HepG2 (cell line): Measurements from ENCODE around the gene DNAJB6. TPM values are rescaled to one million over a fixed set of nuclear protein-coding genes. Genes with fewer than 3 reads are reported as not detected.

ENCODE experiments used
- ATAC-seq: fragments of 200-7000 bp; cut with Tn5 transposase; 3 replicates; pipeline ENCODE4 v1.9.1; 2020; ENCODE audit warnings: mild to moderate bottlenecking, moderate library complexity
- BruUV-seq: library from RNA; stranded (reverse); fragments of 400-500 nt; replicated peaks from 2 replicates; lab custom pipeline; 2021; lab: Mats Ljungman, UMichigan
- CTCF ChIA-PET: fragments of 300-600 bp; formaldehyde crosslinking; extraction: SDS; loops from one replicate; lab custom pipeline; 2021; ENCODE audit warnings: low total read pairs, inconsistent platforms, low intra/inter-chr PET ratio; lab: Yijun Ruan, JAX
- POLR2A ChIA-PET: fragments of 350-600 bp; sonication (Branson Sonifier 250); formaldehyde crosslinking; loops from one replicate; lab custom pipeline; 2020; ENCODE audit warnings: antibody characterized with exemption, inconsistent platforms; lab: Yijun Ruan, JAX
- DNase-seq: peaks from one replicate; pipeline ENCODE4 v3.0.0-alpha.2; 2015; ENCODE audit warnings: low spot score
- FAIRE-seq: peaks from 3 replicates; lab custom pipeline; 2011; peaks lifted over from hg19 to GRCh38; lab: Jason Lieb, UNC
- H2AFZ ChIP-seq: one replicate; pipeline ENCODE4 v1.6.1; 2011; ENCODE audit warnings: low read length, inconsistent platforms
- H3K27ac ChIP-seq: fragments of 300-600 bp; 3 replicates; pipeline ENCODE4 v1.8.0; 2011; ENCODE audit warnings: mixed run types, mild to moderate bottlenecking, mixed read lengths, low read length, inconsistent platforms; ENCODE audit not compliant: insufficient read depth; ENCODE audit errors: extremely low read length
- H3K27me3 ChIP-seq, 2 experiments: fragments of 200-600 bp in 1 of 2; 2 replicates in 1 of 2; 3 replicates in 1 of 2; pipeline versions ENCODE4 v1.6.0 to v1.8.0; 2011; ENCODE audit warnings: low read length in 2 of 2, mild to moderate bottlenecking in 2 of 2, moderate library complexity in 2 of 2, inconsistent platforms in 1 of 2; ENCODE audit not compliant: insufficient read depth in 2 of 2, control insufficient read depth in 1 of 2
- H3K36me3 ChIP-seq, 2 experiments: fragments of 200-600 bp in 1 of 2; replicated peaks in 1 of 2; 2 replicates in 1 of 2; 3 replicates in 1 of 2; pipeline versions ENCODE4 v1.5.1 to v1.8.0; 2011; ENCODE audit warnings: low read length in 2 of 2, inconsistent platforms in 1 of 2; ENCODE audit not compliant: insufficient read depth in 2 of 2, control insufficient read depth in 1 of 2
- H3K4me1 ChIP-seq: 2 replicates; pipeline ENCODE4 v1.5.1; 2012; ENCODE audit warnings: low read length, inconsistent platforms; ENCODE audit not compliant: insufficient read depth
- H3K4me2 ChIP-seq: 2 replicates; pipeline ENCODE4 v1.6.0; 2011; ENCODE audit warnings: low read depth, low read length, inconsistent platforms
- H3K4me3 ChIP-seq, 3 experiments: fragments of 200-600 bp in 1 of 3; sonication (generic), shearing (Covaris generic) in 1 of 3; replicated peaks in 1 of 3; 2 replicates each; pipeline ENCODE4 v1.5.1; 2011 to 2016; ENCODE audit warnings: low read length in 3 of 3, inconsistent platforms in 2 of 3, low read depth in 2 of 3, mild to moderate bottlenecking in 2 of 3, control low read depth in 1 of 3, mixed read lengths in 1 of 3; ENCODE audit not compliant: insufficient read depth in 1 of 3
- H3K79me2 ChIP-seq: one replicate; pipeline ENCODE4 v1.6.1; 2011; ENCODE audit warnings: low read length, inconsistent platforms; ENCODE audit not compliant: insufficient read depth
- H3K9ac ChIP-seq: 2 replicates; pipeline ENCODE4 v1.6.0; 2011; ENCODE audit warnings: mild to moderate bottlenecking, low read depth, low read length, inconsistent platforms; ENCODE audit not compliant: insufficient read depth
- H3K9me3 ChIP-seq: 2 replicates; pipeline ENCODE4 v1.5.1; 2012; ENCODE audit warnings: mild to moderate bottlenecking, low read length
- H4K20me1 ChIP-seq: 2 replicates; pipeline ENCODE4 v1.6.0; 2011; ENCODE audit warnings: inconsistent platforms, mild to moderate bottlenecking, low read length, moderate library complexity; ENCODE audit not compliant: insufficient read depth
- CCDC6 ChIP-seq: sonication (generic); formaldehyde crosslinking; IDR thresholded peaks from 2 replicates; pipeline ENCODE4 v1.8.1; 2022; ENCODE audit warnings: mild to moderate bottlenecking, missing genetic modification reagents, moderate library complexity
- HNF4A ChIP-seq: sonication (generic); formaldehyde crosslinking; IDR thresholded peaks from 2 replicates; pipeline ENCODE4 v1.4.0; 2020; ENCODE audit warnings: missing genetic modification reagents
- ZNF143 ChIP-seq: sonication (generic); formaldehyde crosslinking; IDR thresholded peaks from 2 replicates; pipeline ENCODE4 v1.4.0; 2020; ENCODE audit warnings: missing genetic modification reagents
- ZNF251 ChIP-seq: sonication (generic); formaldehyde crosslinking; IDR thresholded peaks from 2 replicates; pipeline ENCODE4 v1.9.0; 2021; ENCODE audit warnings: mild to moderate bottlenecking, missing genetic modification reagents
- ZNF7 ChIP-seq: IDR thresholded peaks from 2 replicates; pipeline ENCODE4 v1.6.1; 2016; ENCODE audit warnings: missing biosample characterization, missing genetic modification reagents
- WGBS: methylation state at CpG from one replicate; pipeline ENCODE4 v1.1.6; 2017; ENCODE audit warnings: low lambda C conversion rate; 5-methylcytosine and 5-hydroxymethylcytosine counted together
- in situ Hi-C: cut with HindIII; loops from 2 replicates; pipeline ENCODE4 v1.10.0; 2017; ENCODE audit warnings: low pct_unique_long_range_greater_than_20kb; ENCODE audit not compliant: extremely low pct_ligation_motif_present
- intact Hi-C: fragments of 100-400 bp; cut with micrococcal nuclease; formaldehyde crosslinking; loops from one replicate; pipeline ENCODE4 v1.10.0; 2022; ENCODE audit not compliant: unreplicated experiment
- polyA plus RNA-seq, 8 experiments: library from polyadenylated mRNA; depleted of rRNA in 3 of 8; stranded (reverse) in 7 of 8; unstranded in 1 of 8; fragments of >200 nt; fragmentation: Illumina TruSeq in 4 of 8; extraction: Trizol in 4 of 8; gene quantifications; 2 replicates each; pipeline versions ENCODE4 v1.2.1 to v1.2.3, GENCODE V29; 2011 to 2016; ENCODE audit warnings: low read depth in 4 of 8, missing spikeins in 1 of 8, mixed read lengths in 1 of 8; ENCODE audit not compliant: insufficient read depth in 1 of 8
- total RNA-seq, 5 experiments: library from RNA; depleted of rRNA; stranded (reverse); fragments of >200 nt; fragmentation: Illumina TruSeq; extraction: Trizol; gene quantifications; 2 replicates each; pipeline ENCODE4 v1.2.3, GENCODE V29; 2016; ENCODE audit warnings: low read depth in 1 of 5
- TF ChIP-seq, protein P1 (sequence below): sonication (generic); formaldehyde crosslinking; IDR thresholded peaks from 2 replicates; pipeline ENCODE4; 2020; ENCODE audit warnings: missing genetic modification reagents, mild to moderate bottlenecking, borderline replicate concordance
- TF ChIP-seq, protein P2 (sequence below): sonication (generic); formaldehyde crosslinking; IDR thresholded peaks from 2 replicates; pipeline ENCODE4 v1.4.0; 2020; ENCODE audit warnings: missing genetic modification reagents, borderline replicate concordance
- TF ChIP-seq, protein P3 (sequence below): sonication (generic); formaldehyde crosslinking; IDR thresholded peaks from 2 replicates; pipeline ENCODE4 v1.8.0; 2022; ENCODE audit warnings: mild to moderate bottlenecking, missing genetic modification reagents, moderate library complexity
- TF ChIP-seq, protein P4 (sequence below): sonication (generic); formaldehyde crosslinking; IDR thresholded peaks from 2 replicates; pipeline ENCODE4 v1.5.0; 2020; ENCODE audit warnings: mild to moderate bottlenecking, missing genetic modification reagents

Gene DNAJB6
- total and polyA plus RNA-seq, 2 of the 13 experiments (the other 11 are each of a cell fraction or from before 2014, with no cell fraction given), result 29.9 to 53.9 TPM

DNA sequence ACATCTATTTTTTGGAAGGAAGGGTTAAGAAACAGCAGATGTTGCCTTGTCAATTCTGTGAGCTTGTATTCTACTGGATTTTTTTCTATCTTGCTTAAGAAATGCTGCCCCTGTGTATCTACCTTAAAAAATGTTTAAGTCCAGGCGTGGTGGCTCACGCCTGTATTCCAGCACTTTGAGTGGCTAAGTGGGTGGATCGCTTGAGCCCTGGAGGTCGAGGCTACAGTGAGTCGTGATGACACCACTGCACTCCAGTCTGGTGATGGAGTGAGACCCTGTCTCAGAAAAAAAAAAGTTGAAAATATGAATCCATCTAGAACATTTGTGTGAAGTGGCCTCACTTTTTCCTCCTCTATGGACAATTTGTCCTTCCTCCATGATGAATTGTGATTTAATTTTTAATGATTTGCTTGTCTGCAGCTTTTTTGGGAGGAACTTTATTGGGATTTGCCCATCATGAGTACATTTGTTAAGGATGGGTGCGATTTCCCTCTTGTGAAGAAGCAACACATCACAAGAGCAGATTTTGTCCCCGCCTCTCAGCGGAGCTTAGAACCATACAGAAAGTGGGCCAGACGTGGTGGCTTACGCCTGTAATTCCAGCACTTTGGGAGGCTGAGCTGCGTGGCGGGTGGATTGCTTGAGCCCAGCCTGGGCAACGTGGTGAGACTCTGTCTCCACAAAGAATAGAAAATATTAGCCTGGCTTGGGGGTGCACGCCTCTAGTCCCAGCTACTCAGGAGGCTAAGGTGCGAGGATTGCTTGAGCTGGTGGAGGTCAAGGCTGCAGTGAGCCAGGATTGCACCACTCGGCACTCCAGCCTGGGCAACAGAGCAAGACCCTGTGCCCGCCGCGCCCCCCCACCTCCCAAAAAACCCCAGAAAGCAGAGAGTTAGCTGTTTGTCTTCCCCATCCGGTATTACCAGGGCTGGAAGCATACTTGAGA, 57.7 kb downstream of the DNAJB6 start:
- peaks cover 2% of the 10 kb centered on the region for H3K79me2 ChIP-seq
- ChIA-PET CTCF (no interaction called here), POLR2A (no interaction called here)
- no peak for FAIRE-seq
- no peak overlapping the region for H3K27ac ChIP-seq
- H3K9ac ChIP-seq, result no peak overlapping the region
- 98% methylated on average over 18 of the region's 20 CpGs for WGBS
- in situ Hi-C loops (no loop called here), intact Hi-C loops (no loop called here)
- H3K4me2 ChIP-seq, result no peak overlapping the region
- H3K4me1 ChIP-seq, result no peaks in the 10 kb centered on the region
- H3K36me3 ChIP-seq, result peaks cover 13 to 36% of the 10 kb centered on the region in 2 experiments; a peak in 4 of 5 replicates
- ATAC-seq, result no peak
- H3K9me3 ChIP-seq, result no peaks in the 10 kb centered on the region
- no peak for DNase-seq
- BruUV-seq, result no TSS peak
- no peak overlapping the region for H2AFZ ChIP-seq
- H3K4me3 ChIP-seq, result no peak overlapping the region
- H4K20me1 ChIP-seq, result no peaks in the 10 kb centered on the region
- no peaks in the 10 kb centered on the region for H3K27me3 ChIP-seq
- TF ChIP-seq, protein P1, sequence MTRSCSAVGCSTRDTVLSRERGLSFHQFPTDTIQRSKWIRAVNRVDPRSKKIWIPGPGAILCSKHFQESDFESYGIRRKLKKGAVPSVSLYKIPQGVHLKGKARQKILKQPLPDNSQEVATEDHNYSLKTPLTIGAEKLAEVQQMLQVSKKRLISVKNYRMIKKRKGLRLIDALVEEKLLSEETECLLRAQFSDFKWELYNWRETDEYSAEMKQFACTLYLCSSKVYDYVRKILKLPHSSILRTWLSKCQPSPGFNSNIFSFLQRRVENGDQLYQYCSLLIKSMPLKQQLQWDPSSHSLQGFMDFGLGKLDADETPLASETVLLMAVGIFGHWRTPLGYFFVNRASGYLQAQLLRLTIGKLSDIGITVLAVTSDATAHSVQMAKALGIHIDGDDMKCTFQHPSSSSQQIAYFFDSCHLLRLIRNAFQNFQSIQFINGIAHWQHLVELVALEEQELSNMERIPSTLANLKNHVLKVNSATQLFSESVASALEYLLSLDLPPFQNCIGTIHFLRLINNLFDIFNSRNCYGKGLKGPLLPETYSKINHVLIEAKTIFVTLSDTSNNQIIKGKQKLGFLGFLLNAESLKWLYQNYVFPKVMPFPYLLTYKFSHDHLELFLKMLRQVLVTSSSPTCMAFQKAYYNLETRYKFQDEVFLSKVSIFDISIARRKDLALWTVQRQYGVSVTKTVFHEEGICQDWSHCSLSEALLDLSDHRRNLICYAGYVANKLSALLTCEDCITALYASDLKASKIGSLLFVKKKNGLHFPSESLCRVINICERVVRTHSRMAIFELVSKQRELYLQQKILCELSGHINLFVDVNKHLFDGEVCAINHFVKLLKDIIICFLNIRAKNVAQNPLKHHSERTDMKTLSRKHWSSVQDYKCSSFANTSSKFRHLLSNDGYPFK (CRISPR knock-in tag), result no peak
- TF ChIP-seq ZNF251 (CRISPR knock-in tag) (no peak), ZNF143 (CRISPR knock-in tag) (no peak), HNF4A (CRISPR knock-in tag) (no peak), CCDC6 (CRISPR knock-in tag) (no peak), ZNF7 (CRISPR knock-in tag) (no peak)
- TF ChIP-seq, protein P2, sequence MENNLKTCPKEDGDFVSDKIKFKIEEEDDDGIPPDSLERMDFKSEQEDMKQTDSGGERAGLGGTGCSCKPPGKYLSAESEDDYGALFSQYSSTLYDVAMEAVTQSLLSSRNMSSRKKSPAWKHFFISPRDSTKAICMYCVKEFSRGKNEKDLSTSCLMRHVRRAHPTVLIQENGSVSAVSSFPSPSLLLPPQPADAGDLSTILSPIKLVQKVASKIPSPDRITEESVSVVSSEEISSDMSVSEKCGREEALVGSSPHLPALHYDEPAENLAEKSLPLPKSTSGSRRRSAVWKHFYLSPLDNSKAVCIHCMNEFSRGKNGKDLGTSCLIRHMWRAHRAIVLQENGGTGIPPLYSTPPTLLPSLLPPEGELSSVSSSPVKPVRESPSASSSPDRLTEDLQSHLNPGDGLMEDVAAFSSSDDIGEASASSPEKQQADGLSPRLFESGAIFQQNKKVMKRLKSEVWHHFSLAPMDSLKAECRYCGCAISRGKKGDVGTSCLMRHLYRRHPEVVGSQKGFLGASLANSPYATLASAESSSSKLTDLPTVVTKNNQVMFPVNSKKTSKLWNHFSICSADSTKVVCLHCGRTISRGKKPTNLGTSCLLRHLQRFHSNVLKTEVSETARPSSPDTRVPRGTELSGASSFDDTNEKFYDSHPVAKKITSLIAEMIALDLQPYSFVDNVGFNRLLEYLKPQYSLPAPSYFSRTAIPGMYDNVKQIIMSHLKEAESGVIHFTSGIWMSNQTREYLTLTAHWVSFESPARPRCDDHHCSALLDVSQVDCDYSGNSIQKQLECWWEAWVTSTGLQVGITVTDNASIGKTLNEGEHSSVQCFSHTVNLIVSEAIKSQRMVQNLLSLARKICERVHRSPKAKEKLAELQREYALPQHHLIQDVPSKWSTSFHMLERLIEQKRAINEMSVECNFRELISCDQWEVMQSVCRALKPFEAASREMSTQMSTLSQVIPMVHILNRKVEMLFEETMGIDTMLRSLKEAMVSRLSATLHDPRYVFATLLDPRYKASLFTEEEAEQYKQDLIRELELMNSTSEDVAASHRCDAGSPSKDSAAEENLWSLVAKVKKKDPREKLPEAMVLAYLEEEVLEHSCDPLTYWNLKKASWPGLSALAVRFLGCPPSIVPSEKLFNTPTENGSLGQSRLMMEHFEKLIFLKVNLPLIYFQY (CRISPR knock-in tag), result no peak
- TF ChIP-seq, protein P3, sequence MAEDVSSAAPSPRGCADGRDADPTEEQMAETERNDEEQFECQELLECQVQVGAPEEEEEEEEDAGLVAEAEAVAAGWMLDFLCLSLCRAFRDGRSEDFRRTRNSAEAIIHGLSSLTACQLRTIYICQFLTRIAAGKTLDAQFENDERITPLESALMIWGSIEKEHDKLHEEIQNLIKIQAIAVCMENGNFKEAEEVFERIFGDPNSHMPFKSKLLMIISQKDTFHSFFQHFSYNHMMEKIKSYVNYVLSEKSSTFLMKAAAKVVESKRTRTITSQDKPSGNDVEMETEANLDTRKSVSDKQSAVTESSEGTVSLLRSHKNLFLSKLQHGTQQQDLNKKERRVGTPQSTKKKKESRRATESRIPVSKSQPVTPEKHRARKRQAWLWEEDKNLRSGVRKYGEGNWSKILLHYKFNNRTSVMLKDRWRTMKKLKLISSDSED (CRISPR knock-in tag), result no peak
- TF ChIP-seq, protein P4, sequence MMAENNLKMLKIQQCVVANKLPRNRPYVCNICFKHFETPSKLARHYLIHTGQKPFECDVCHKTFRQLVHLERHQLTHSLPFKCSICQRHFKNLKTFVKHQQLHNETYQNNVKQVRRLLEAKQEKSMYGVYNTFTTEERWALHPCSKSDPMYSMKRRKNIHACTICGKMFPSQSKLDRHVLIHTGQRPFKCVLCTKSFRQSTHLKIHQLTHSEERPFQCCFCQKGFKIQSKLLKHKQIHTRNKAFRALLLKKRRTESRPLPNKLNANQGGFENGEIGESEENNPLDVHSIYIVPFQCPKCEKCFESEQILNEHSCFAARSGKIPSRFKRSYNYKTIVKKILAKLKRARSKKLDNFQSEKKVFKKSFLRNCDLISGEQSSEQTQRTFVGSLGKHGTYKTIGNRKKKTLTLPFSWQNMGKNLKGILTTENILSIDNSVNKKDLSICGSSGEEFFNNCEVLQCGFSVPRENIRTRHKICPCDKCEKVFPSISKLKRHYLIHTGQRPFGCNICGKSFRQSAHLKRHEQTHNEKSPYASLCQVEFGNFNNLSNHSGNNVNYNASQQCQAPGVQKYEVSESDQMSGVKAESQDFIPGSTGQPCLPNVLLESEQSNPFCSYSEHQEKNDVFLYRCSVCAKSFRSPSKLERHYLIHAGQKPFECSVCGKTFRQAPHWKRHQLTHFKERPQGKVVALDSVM, result 0 out of 2 replicates have a peak, but pooled peaks have one; percentile 23
